Prostate gland (tissue), 2 donors: ENCODE data around the gene ZNF396.

ENCODE experiments used
- CTCF ChIP-seq, 4 experiments: fragments of 200-600 bp in 2 of 4; fragments of 450-650 bp in 2 of 4; sonication (generic) in 2 of 4; IDR thresholded peaks; 1 replicate in 3 of 4; 2 replicates in 1 of 4; pipeline ENCODE4 v1.5.1; 2016 to 2019; ENCODE audit warnings: antibody characterized with exemption in 4 of 4, mild to moderate bottlenecking in 2 of 4, moderate library complexity in 2 of 4
- POLR2A ChIP-seq: fragments of 450-650 bp; IDR thresholded peaks from one replicate; pipeline ENCODE4 v1.6.1; 2016; ENCODE audit warnings: antibody characterized with exemption, mild to moderate bottlenecking
- POLR2AphosphoS5 ChIP-seq: sonication (generic); formaldehyde crosslinking; IDR thresholded peaks from one replicate; pipeline ENCODE4 v1.6.1; 2017; ENCODE audit warnings: antibody characterized with exemption

- no peak for TF ChIP-seq CTCF (IDR thresholded peaks at IDR 0.05)
- TF ChIP-seq POLR2AphosphoS5 = no peak
- no peak for TF ChIP-seq POLR2A
Measured at GRCh38 chr18:35415511-35416073, 38.5 kb upstream of the ZNF396 start.
